HepG2 (cell line): ENCODE results near the gene CARMIL1. TPM values are rescaled to one million over a fixed set of nuclear protein-coding genes. Genes with fewer than 3 reads are reported as not detected.

Experiments used
- ATAC-seq: fragments of 200-7000 bp; cut with Tn5 transposase; 3 replicates; pipeline ENCODE4 v1.9.1; 2020; ENCODE audit warnings: mild to moderate bottlenecking, moderate library complexity
- BruUV-seq: library from RNA; stranded (reverse); fragments of 400-500 nt; replicated peaks from 2 replicates; lab custom pipeline; 2021; lab: Mats Ljungman, UMichigan
- CTCF ChIA-PET: fragments of 300-600 bp; formaldehyde crosslinking; extraction: SDS; loops from one replicate; lab custom pipeline; 2021; ENCODE audit warnings: low total read pairs, inconsistent platforms, low intra/inter-chr PET ratio; lab: Yijun Ruan, JAX
- POLR2A ChIA-PET: fragments of 350-600 bp; sonication (Branson Sonifier 250); formaldehyde crosslinking; loops from one replicate; lab custom pipeline; 2020; ENCODE audit warnings: antibody characterized with exemption, inconsistent platforms; lab: Yijun Ruan, JAX
- DNase-seq: peaks from one replicate; pipeline ENCODE4 v3.0.0-alpha.2; 2015; ENCODE audit warnings: low spot score
- FAIRE-seq: peaks from 3 replicates; lab custom pipeline; 2011; peaks lifted over from hg19 to GRCh38; lab: Jason Lieb, UNC
- H2AFZ ChIP-seq: one replicate; pipeline ENCODE4 v1.6.1; 2011; ENCODE audit warnings: low read length, inconsistent platforms
- H3K27ac ChIP-seq: fragments of 300-600 bp; 3 replicates; pipeline ENCODE4 v1.8.0; 2011; ENCODE audit warnings: mixed run types, mild to moderate bottlenecking, mixed read lengths, low read length, inconsistent platforms; ENCODE audit not compliant: insufficient read depth; ENCODE audit errors: extremely low read length
- H3K27me3 ChIP-seq, 2 experiments: fragments of 200-600 bp in 1 of 2; 2 replicates in 1 of 2; 3 replicates in 1 of 2; pipeline versions ENCODE4 v1.6.0 to v1.8.0; 2011; ENCODE audit warnings: low read length in 2 of 2, mild to moderate bottlenecking in 2 of 2, moderate library complexity in 2 of 2, inconsistent platforms in 1 of 2; ENCODE audit not compliant: insufficient read depth in 2 of 2, control insufficient read depth in 1 of 2
- H3K36me3 ChIP-seq, 2 experiments: fragments of 200-600 bp in 1 of 2; replicated peaks in 1 of 2; 2 replicates in 1 of 2; 3 replicates in 1 of 2; pipeline versions ENCODE4 v1.5.1 to v1.8.0; 2011; ENCODE audit warnings: low read length in 2 of 2, inconsistent platforms in 1 of 2; ENCODE audit not compliant: insufficient read depth in 2 of 2, control insufficient read depth in 1 of 2
- H3K4me1 ChIP-seq: 2 replicates; pipeline ENCODE4 v1.5.1; 2012; ENCODE audit warnings: low read length, inconsistent platforms; ENCODE audit not compliant: insufficient read depth
- H3K4me2 ChIP-seq: 2 replicates; pipeline ENCODE4 v1.6.0; 2011; ENCODE audit warnings: low read depth, low read length, inconsistent platforms
- H3K4me3 ChIP-seq, 3 experiments: fragments of 200-600 bp in 1 of 3; sonication (generic), shearing (Covaris generic) in 1 of 3; replicated peaks in 1 of 3; 2 replicates each; pipeline ENCODE4 v1.5.1; 2011 to 2016; ENCODE audit warnings: low read length in 3 of 3, inconsistent platforms in 2 of 3, low read depth in 2 of 3, mild to moderate bottlenecking in 2 of 3, control low read depth in 1 of 3, mixed read lengths in 1 of 3; ENCODE audit not compliant: insufficient read depth in 1 of 3
- H3K79me2 ChIP-seq: one replicate; pipeline ENCODE4 v1.6.1; 2011; ENCODE audit warnings: low read length, inconsistent platforms; ENCODE audit not compliant: insufficient read depth
- H3K9ac ChIP-seq: 2 replicates; pipeline ENCODE4 v1.6.0; 2011; ENCODE audit warnings: mild to moderate bottlenecking, low read depth, low read length, inconsistent platforms; ENCODE audit not compliant: insufficient read depth
- H3K9me3 ChIP-seq: 2 replicates; pipeline ENCODE4 v1.5.1; 2012; ENCODE audit warnings: mild to moderate bottlenecking, low read length
- H4K20me1 ChIP-seq: 2 replicates; pipeline ENCODE4 v1.6.0; 2011; ENCODE audit warnings: inconsistent platforms, mild to moderate bottlenecking, low read length, moderate library complexity; ENCODE audit not compliant: insufficient read depth
- ELF4 ChIP-seq: sonication (generic); formaldehyde crosslinking; IDR thresholded peaks from 2 replicates; pipeline ENCODE4 v1.5.0; 2020; ENCODE audit warnings: missing genetic modification reagents, mild to moderate bottlenecking, moderate library complexity, borderline replicate concordance
- ETV5 ChIP-seq: IDR thresholded peaks from 2 replicates; pipeline ENCODE4 v1.6.1; 2018; ENCODE audit warnings: missing biosample characterization, missing genetic modification reagents, inconsistent platforms, borderline replicate concordance
- FOXC1 ChIP-seq: sonication (generic); formaldehyde crosslinking; IDR thresholded peaks from 2 replicates; pipeline ENCODE4 v1.8.0; 2022; ENCODE audit warnings: mild to moderate bottlenecking, missing genetic modification reagents, borderline replicate concordance
- GLI4 ChIP-seq: sonication (generic); formaldehyde crosslinking; IDR thresholded peaks from 2 replicates; pipeline ENCODE4 v1.5.1; 2020; ENCODE audit warnings: missing genetic modification reagents, mild to moderate bottlenecking, moderate library complexity, borderline replicate concordance
- NCOA2 ChIP-seq: sonication (generic); formaldehyde crosslinking; IDR thresholded peaks from 2 replicates; pipeline ENCODE4 v1.8.0; 2022; ENCODE audit warnings: inconsistent platforms
- SMAD3 ChIP-seq: sonication (generic); formaldehyde crosslinking; IDR thresholded peaks from 2 replicates; pipeline ENCODE4 v1.4.0; 2020; ENCODE audit warnings: missing genetic modification reagents
- TARDBP ChIP-seq: sonication (generic); formaldehyde crosslinking; IDR thresholded peaks from 2 replicates; pipeline ENCODE4 v1.8.0; 2022; ENCODE audit warnings: mild to moderate bottlenecking, missing genetic modification reagents
- ZFP37 ChIP-seq: sonication (generic); formaldehyde crosslinking; IDR thresholded peaks from 2 replicates; pipeline ENCODE4 v1.4.0; 2020; ENCODE audit warnings: missing genetic modification reagents, borderline replicate concordance
- ZMYM2 ChIP-seq: sonication (generic); formaldehyde crosslinking; IDR thresholded peaks from 2 replicates; pipeline ENCODE4 v1.8.0; 2022; ENCODE audit warnings: mild to moderate bottlenecking, missing genetic modification reagents
- ZNF207 ChIP-seq: fragments of 450-650 bp; IDR thresholded peaks from 2 replicates; pipeline ENCODE4 v1.6.1; 2016; ENCODE audit warnings: antibody characterized with exemption, borderline replicate concordance
- ZNF256 ChIP-seq: sonication (generic); formaldehyde crosslinking; conservative IDR thresholded peaks from 2 replicates; pipeline ENCODE4 v1.4.0; 2020; ENCODE audit warnings: missing genetic modification reagents
- ZNF335 ChIP-seq: sonication (generic); formaldehyde crosslinking; IDR thresholded peaks from 2 replicates; pipeline ENCODE4 v1.4.0; 2020; ENCODE audit warnings: missing genetic modification reagents
- ZNF570 ChIP-seq: sonication (generic); formaldehyde crosslinking; IDR thresholded peaks from 2 replicates; pipeline ENCODE4 v1.4.0; 2020; ENCODE audit warnings: mild to moderate bottlenecking, missing genetic modification reagents, borderline replicate concordance
- ZNF749 ChIP-seq: sonication (generic); formaldehyde crosslinking; IDR thresholded peaks from 2 replicates; pipeline ENCODE4 v1.8.0; 2022; ENCODE audit warnings: mild to moderate bottlenecking, missing genetic modification reagents, moderate library complexity, borderline replicate concordance
- WGBS: methylation state at CpG from one replicate; pipeline ENCODE4 v1.1.6; 2017; ENCODE audit warnings: low lambda C conversion rate; 5-methylcytosine and 5-hydroxymethylcytosine counted together
- in situ Hi-C: cut with HindIII; loops from 2 replicates; pipeline ENCODE4 v1.10.0; 2017; ENCODE audit warnings: low pct_unique_long_range_greater_than_20kb; ENCODE audit not compliant: extremely low pct_ligation_motif_present
- intact Hi-C: fragments of 100-400 bp; cut with micrococcal nuclease; formaldehyde crosslinking; loops from one replicate; pipeline ENCODE4 v1.10.0; 2022; ENCODE audit not compliant: unreplicated experiment
- polyA plus RNA-seq, 8 experiments: library from polyadenylated mRNA; depleted of rRNA in 3 of 8; stranded (reverse) in 7 of 8; unstranded in 1 of 8; fragments of >200 nt; fragmentation: Illumina TruSeq in 4 of 8; extraction: Trizol in 4 of 8; gene quantifications; 2 replicates each; pipeline versions ENCODE4 v1.2.1 to v1.2.3, GENCODE V29; 2011 to 2016; ENCODE audit warnings: low read depth in 4 of 8, missing spikeins in 1 of 8, mixed read lengths in 1 of 8; ENCODE audit not compliant: insufficient read depth in 1 of 8
- total RNA-seq, 5 experiments: library from RNA; depleted of rRNA; stranded (reverse); fragments of >200 nt; fragmentation: Illumina TruSeq; extraction: Trizol; gene quantifications; 2 replicates each; pipeline ENCODE4 v1.2.3, GENCODE V29; 2016; ENCODE audit warnings: low read depth in 1 of 5
- TF ChIP-seq, protein P1 (sequence below): sonication (generic); formaldehyde crosslinking; IDR thresholded peaks from 2 replicates; pipeline ENCODE4 v1.9.0; 2021; ENCODE audit warnings: missing genetic modification reagents, borderline replicate concordance
- TF ChIP-seq, protein P2 (sequence below): sonication (generic); formaldehyde crosslinking; IDR thresholded peaks from 2 replicates; pipeline ENCODE4 v1.8.0; 2022; ENCODE audit warnings: mild to moderate bottlenecking, missing genetic modification reagents
- TF ChIP-seq, protein P3 (sequence below): sonication (generic); formaldehyde crosslinking; IDR thresholded peaks from 2 replicates; pipeline ENCODE4 v1.5.1; 2020; ENCODE audit warnings: missing genetic modification reagents, mild to moderate bottlenecking, borderline replicate concordance
- TF ChIP-seq, protein P4 (sequence below): sonication (generic); formaldehyde crosslinking; IDR thresholded peaks from 2 replicates; pipeline ENCODE4 v1.8.0; 2022; ENCODE audit warnings: missing genetic modification reagents, mild to moderate bottlenecking, borderline replicate concordance
- TF ChIP-seq, protein P5 (sequence below): sonication (generic); formaldehyde crosslinking; IDR thresholded peaks from 2 replicates; pipeline ENCODE4 v1.5.1; 2020; ENCODE audit warnings: missing genetic modification reagents, mild to moderate bottlenecking, borderline replicate concordance

The CARMIL1 gene
- total and polyA plus RNA-seq, 2 of the 13 experiments (the other 11 are each of a cell fraction or from before 2014, with no cell fraction given): 1.8 to 2.6 TPM

DNA sequence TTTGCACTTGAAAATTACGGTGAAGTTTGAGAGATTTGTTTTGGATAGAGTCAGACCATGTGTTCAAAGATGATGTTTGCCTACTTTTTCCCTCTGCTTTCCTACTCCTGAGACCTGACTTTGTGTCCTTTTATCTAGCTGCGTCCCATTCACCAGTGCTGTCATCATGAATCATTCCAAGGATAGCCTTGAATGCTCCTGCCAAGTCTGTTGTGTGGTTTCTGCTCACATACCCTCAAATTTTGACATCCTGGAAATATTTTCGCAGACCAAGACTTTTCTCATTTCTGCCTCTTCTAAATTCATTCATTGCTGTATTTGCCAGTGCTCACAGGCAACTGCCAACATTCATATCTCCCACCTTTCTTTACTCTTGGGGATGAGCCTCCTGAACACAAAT, 197.0 kb downstream of the CARMIL1 start:
- TF ChIP-seq ZNF256 (no peak), NCOA2 (CRISPR knock-in tag) (no peak), ZNF335 (CRISPR knock-in tag) (no peak), SMAD3 (CRISPR knock-in tag) (no peak), ZFP37 (CRISPR knock-in tag) (no peak), ZNF749 (CRISPR knock-in tag) (no peak), ELF4 (CRISPR knock-in tag) (no peak), TARDBP (CRISPR knock-in tag) (no peak), GLI4 (CRISPR knock-in tag) (no peak), ZMYM2 (CRISPR knock-in tag) (no peak), ETV5 (no peak), FOXC1 (no peak), ZNF570 (no peak), ZNF207 (no peak)
- TF ChIP-seq, protein P1, sequence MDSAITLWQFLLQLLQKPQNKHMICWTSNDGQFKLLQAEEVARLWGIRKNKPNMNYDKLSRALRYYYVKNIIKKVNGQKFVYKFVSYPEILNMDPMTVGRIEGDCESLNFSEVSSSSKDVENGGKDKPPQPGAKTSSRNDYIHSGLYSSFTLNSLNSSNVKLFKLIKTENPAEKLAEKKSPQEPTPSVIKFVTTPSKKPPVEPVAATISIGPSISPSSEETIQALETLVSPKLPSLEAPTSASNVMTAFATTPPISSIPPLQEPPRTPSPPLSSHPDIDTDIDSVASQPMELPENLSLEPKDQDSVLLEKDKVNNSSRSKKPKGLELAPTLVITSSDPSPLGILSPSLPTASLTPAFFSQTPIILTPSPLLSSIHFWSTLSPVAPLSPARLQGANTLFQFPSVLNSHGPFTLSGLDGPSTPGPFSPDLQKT (CRISPR knock-in tag): no peak
- TF ChIP-seq, protein P2, sequence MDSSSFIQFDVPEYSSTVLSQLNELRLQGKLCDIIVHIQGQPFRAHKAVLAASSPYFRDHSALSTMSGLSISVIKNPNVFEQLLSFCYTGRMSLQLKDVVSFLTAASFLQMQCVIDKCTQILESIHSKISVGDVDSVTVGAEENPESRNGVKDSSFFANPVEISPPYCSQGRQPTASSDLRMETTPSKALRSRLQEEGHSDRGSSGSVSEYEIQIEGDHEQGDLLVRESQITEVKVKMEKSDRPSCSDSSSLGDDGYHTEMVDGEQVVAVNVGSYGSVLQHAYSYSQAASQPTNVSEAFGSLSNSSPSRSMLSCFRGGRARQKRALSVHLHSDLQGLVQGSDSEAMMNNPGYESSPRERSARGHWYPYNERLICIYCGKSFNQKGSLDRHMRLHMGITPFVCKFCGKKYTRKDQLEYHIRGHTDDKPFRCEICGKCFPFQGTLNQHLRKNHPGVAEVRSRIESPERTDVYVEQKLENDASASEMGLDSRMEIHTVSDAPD (CRISPR knock-in tag): no peak
- TF ChIP-seq, protein P3, sequence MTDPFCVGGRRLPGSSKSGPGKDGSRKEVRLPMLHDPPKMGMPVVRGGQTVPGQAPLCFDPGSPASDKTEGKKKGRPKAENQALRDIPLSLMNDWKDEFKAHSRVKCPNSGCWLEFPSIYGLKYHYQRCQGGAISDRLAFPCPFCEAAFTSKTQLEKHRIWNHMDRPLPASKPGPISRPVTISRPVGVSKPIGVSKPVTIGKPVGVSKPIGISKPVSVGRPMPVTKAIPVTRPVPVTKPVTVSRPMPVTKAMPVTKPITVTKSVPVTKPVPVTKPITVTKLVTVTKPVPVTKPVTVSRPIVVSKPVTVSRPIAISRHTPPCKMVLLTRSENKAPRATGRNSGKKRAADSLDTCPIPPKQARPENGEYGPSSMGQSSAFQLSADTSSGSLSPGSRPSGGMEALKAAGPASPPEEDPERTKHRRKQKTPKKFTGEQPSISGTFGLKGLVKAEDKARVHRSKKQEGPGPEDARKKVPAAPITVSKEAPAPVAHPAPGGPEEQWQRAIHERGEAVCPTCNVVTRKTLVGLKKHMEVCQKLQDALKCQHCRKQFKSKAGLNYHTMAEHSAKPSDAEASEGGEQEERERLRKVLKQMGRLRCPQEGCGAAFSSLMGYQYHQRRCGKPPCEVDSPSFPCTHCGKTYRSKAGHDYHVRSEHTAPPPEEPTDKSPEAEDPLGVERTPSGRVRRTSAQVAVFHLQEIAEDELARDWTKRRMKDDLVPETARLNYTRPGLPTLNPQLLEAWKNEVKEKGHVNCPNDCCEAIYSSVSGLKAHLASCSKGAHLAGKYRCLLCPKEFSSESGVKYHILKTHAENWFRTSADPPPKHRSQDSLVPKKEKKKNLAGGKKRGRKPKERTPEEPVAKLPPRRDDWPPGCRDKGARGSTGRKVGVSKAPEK: no peak
- TF ChIP-seq, protein P4, sequence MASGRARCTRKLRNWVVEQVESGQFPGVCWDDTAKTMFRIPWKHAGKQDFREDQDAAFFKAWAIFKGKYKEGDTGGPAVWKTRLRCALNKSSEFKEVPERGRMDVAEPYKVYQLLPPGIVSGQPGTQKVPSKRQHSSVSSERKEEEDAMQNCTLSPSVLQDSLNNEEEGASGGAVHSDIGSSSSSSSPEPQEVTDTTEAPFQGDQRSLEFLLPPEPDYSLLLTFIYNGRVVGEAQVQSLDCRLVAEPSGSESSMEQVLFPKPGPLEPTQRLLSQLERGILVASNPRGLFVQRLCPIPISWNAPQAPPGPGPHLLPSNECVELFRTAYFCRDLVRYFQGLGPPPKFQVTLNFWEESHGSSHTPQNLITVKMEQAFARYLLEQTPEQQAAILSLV (CRISPR knock-in tag): no peak
- TF ChIP-seq, protein P5, sequence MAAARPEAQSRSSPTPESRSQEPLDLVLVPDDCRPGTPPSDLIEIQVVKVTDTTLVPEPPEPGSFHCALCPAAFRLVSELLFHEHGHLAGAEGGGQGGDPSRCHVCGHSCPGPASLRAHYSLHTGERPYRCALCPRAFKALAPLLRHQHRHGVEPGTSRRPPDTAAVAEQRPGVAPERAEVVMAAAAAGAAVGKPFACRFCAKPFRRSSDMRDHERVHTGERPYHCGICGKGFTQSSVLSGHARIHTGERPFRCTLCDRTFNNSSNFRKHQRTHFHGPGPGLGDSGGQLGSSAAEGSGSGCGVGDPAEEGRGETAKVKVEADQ: no peak
- TF ChIP-seq, all 625 proteins: peak for 0
- no peak for FAIRE-seq
- Histone ChIP-seq H3K4me2 (no peak overlapping the region), H3K79me2 (no peaks in the 10 kb centered on the region), H3K9me3 (no peaks in the 10 kb centered on the region), H3K36me3 (no peaks in the 10 kb centered on the region), H3K4me3 (no peak overlapping the region), H2AFZ (no peak overlapping the region), H3K27me3 (no peaks in the 10 kb centered on the region), H3K4me1 (no peaks in the 10 kb centered on the region), H3K9ac (no peak overlapping the region), H4K20me1 (no peaks in the 10 kb centered on the region), H3K27ac (no peak overlapping the region)
- BruUV-seq: no TSS peak
- no peak for DNase-seq
- WGBS: 50% methylated on average over 3 of the region's 3 CpGs
- CTCF ChIA-PET: no interaction called here
- no peak for ATAC-seq
- intact Hi-C loops (no loop called here), in situ Hi-C loops (no loop called here)
- POLR2A ChIA-PET: no interaction called here
